ENCODE measurements around the gene ALG6.
"Not testable (repeated sequence)": the region's sequence is repeated elsewhere in the genome, so short reads cannot be mapped to it uniquely, and the experiment has no call there.

ALG6 gene

DNA sequence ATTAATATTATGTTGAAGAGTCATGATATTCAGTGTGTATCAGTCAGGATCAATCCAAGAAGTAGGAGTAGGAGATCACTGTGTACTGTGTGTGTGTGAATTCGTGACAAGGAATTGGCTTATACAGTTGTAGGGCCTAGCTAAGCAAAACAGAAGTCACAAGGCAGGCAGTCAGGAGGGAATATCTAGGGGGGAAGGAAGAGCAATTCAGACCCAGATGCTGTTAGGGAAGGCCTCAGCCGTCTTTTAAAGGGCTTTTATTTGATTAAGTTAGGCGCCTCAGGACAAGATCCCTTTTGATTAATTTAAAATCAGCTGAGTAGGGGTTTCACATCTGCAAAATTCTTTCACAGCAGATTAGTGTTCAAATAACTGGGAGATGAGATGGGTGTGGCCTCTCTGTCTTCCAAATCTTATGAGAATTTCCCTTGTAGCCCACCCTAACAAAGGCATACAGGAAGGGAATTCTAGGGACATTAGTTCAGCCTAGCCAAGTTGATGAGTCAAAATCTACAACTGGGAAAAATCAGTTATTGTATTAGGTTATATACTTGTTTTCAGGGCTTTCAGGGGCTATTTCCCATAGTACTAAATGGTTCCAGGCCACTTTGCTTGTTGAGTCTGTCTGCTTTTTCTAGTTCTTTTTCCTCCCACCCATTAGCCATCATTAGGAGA is 47.4 kb downstream of the ALG6 start:
- no peak for ATAC-seq
- TF ChIP-seq ZC3H10 (CRISPR knock-in tag; IDR thresholded peaks at IDR 0.05) (no peak), ESRRG (CRISPR knock-in tag; IDR thresholded peaks at IDR 0.05) (no peak), BACH2 (CRISPR knock-in tag; IDR thresholded peaks at IDR 0.05; ENCODE audit: borderline replicate concordance) (no peak), ZFP3 (CRISPR knock-in tag; IDR thresholded peaks at IDR 0.05) (no peak), TOX (CRISPR knock-in tag; IDR thresholded peaks at IDR 0.05; ENCODE audit: borderline replicate concordance) (no peak), TCF4 (CRISPR knock-in tag; IDR thresholded peaks at IDR 0.05; ENCODE audit: borderline replicate concordance) (no peak), ZNF8 (CRISPR knock-in tag; IDR thresholded peaks at IDR 0.05) (no peak), OSR1 (CRISPR knock-in tag; IDR thresholded peaks at IDR 0.05) (no peak), PPARA (CRISPR knock-in tag; IDR thresholded peaks at IDR 0.05; ENCODE audit: borderline replicate concordance) (no peak)
- TF ChIP-seq, protein P1, sequence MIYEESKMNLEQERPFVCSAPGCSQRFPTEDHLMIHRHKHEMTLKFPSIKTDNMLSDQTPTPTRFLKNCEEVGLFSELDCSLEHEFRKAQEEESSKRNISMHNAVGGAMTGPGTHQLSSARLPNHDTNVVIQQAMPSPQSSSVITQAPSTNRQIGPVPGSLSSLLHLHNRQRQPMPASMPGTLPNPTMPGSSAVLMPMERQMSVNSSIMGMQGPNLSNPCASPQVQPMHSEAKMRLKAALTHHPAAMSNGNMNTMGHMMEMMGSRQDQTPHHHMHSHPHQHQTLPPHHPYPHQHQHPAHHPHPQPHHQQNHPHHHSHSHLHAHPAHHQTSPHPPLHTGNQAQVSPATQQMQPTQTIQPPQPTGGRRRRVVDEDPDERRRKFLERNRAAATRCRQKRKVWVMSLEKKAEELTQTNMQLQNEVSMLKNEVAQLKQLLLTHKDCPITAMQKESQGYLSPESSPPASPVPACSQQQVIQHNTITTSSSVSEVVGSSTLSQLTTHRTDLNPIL (CRISPR knock-in tag; IDR thresholded peaks at IDR 0.05; ENCODE audit: low read depth), result no peak

GRCh38 chr1:63418101-63418500 is 50.7 kb downstream of the ALG6 start:
- no peak for TF ChIP-seq GLIS3 (CRISPR knock-in tag; IDR thresholded peaks at IDR 0.05)
- no peak for TF ChIP-seq TSHZ2 (CRISPR knock-in tag; IDR thresholded peaks at IDR 0.05)
- no peak for ATAC-seq

- not testable (repeated sequence) for ATAC-seq
These were observed 53.3 kb downstream of the ALG6 start for GRCh38 chr1:63420746-63421145.

DNA sequence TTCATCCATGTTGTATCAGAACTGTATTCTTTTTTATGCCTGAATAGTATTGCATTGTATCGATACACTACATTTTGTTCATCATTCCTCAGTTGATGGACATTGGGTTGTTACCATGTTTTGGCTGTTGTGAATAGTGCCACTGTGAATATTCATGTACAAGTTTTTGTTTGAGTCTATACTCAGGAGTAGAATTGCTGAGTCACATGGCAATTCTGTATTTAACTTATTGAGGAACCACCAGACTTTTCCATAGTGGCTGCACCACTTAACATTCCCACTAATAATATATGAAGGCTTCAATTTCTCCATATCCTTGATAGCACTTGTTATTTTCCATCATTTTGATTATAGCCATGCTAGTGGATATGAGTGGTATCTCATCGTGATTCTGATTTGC is 56.2 kb downstream of the ALG6 start:
- no peak for ATAC-seq
- TF ChIP-seq GLIS3 (CRISPR knock-in tag; IDR thresholded peaks at IDR 0.05), result no peak
- no peak for TF ChIP-seq ARNTL (CRISPR knock-in tag; IDR thresholded peaks at IDR 0.05; ENCODE audit: borderline replicate concordance, low read depth)
- no peak for TF ChIP-seq RARB (CRISPR knock-in tag; IDR thresholded peaks at IDR 0.05)
- TF ChIP-seq, protein P2, sequence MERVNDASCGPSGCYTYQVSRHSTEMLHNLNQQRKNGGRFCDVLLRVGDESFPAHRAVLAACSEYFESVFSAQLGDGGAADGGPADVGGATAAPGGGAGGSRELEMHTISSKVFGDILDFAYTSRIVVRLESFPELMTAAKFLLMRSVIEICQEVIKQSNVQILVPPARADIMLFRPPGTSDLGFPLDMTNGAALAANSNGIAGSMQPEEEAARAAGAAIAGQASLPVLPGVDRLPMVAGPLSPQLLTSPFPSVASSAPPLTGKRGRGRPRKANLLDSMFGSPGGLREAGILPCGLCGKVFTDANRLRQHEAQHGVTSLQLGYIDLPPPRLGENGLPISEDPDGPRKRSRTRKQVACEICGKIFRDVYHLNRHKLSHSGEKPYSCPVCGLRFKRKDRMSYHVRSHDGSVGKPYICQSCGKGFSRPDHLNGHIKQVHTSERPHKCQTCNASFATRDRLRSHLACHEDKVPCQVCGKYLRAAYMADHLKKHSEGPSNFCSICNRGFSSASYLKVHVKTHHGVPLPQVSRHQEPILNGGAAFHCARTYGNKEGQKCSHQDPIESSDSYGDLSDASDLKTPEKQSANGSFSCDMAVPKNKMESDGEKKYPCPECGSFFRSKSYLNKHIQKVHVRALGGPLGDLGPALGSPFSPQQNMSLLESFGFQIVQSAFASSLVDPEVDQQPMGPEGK (CRISPR knock-in tag; IDR thresholded peaks at IDR 0.05; ENCODE audit: borderline replicate concordance), result no peak
- TF ChIP-seq TSHZ2 (CRISPR knock-in tag; IDR thresholded peaks at IDR 0.05), result no peak
- TF ChIP-seq ISL1 (CRISPR knock-in tag; IDR thresholded peaks at IDR 0.05), result no peak
- TF ChIP-seq ZFP30 (CRISPR knock-in tag; IDR thresholded peaks at IDR 0.05), result no peak
- TF ChIP-seq SNAI2 (CRISPR knock-in tag; IDR thresholded peaks at IDR 0.05), result no peak

GRCh38 chr1:63428815-63429214 is 61.4 kb downstream of the ALG6 start:
- TF ChIP-seq ARNTL (CRISPR knock-in tag; IDR thresholded peaks at IDR 0.05; ENCODE audit: borderline replicate concordance, low read depth) (no peak), POU6F1 (CRISPR knock-in tag; IDR thresholded peaks at IDR 0.05; ENCODE audit: borderline replicate concordance, low read depth) (no peak), ZC3H10 (CRISPR knock-in tag; IDR thresholded peaks at IDR 0.05) (no peak)
- TF ChIP-seq, protein P3, sequence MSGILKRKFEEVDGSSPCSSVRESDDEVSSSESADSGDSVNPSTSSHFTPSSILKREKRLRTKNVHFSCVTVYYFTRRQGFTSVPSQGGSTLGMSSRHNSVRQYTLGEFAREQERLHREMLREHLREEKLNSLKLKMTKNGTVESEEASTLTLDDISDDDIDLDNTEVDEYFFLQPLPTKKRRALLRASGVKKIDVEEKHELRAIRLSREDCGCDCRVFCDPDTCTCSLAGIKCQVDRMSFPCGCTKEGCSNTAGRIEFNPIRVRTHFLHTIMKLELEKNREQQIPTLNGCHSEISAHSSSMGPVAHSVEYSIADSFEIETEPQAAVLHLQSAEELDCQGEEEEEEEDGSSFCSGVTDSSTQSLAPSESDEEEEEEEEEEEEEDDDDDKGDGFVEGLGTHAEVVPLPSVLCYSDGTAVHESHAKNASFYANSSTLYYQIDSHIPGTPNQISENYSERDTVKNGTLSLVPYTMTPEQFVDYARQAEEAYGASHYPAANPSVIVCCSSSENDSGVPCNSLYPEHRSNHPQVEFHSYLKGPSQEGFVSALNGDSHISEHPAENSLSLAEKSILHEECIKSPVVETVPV (CRISPR knock-in tag; IDR thresholded peaks at IDR 0.05), result no peak
- TF ChIP-seq, protein P1 (CRISPR knock-in tag; IDR thresholded peaks at IDR 0.05; ENCODE audit: low read depth), result no peak
- ATAC-seq, result no peak

Measured in SK-N-SH treated with all-trans-retinoic acid at 6 μM for 48 hours (cell line).